GM12892 (cell line): ENCODE results near the gene PIAS4.

Experiments used
- POLR2A ChIP-seq: IDR thresholded peaks from 2 replicates; pipeline ENCODE4 v1.6.1; 2011; ENCODE audit warnings: low read depth, low read length, control low read depth
- POLR2AphosphoS5 ChIP-seq: IDR thresholded peaks from 2 replicates; pipeline ENCODE4 v1.6.1; 2011; ENCODE audit warnings: low read depth, low read length, control low read depth
- TAF1 ChIP-seq: IDR thresholded peaks from 2 replicates; pipeline ENCODE4 v1.6.1; 2011; ENCODE audit warnings: low read depth, mild to moderate bottlenecking, control low read depth, low read length, borderline replicate concordance

GRCh38 chr19:4035582-4035981 lies 28.0 kb downstream of the PIAS4 start:
- TF ChIP-seq POLR2AphosphoS5, result no peak
- no peak for TF ChIP-seq TAF1
- TF ChIP-seq POLR2A, result no peak
